HuH-7 (cell line): Measurements from ENCODE around the gene EXOC3.

Source experiments
- DNase-seq: peaks from one replicate; pipeline ENCODE4 v3.0.0; 2011; ENCODE audit warnings: low spot score

EXOC3 gene

GRCh38 chr5:488744-489688, 46.0 kb downstream of the EXOC3 start:
- DNase-seq, result no peak

GRCh38 chr5:489689-490080, 46.7 kb downstream of the EXOC3 start:
- no peak for DNase-seq

- no peak for DNase-seq
Measured at GRCh38 chr5:490116-491106, 47.4 kb downstream of the EXOC3 start.

- DNase-seq, result no peak
Measured at GRCh38 chr5:491119-491855, 48.3 kb downstream of the EXOC3 start.

- DNase-seq, result no peak
Measured at GRCh38 chr5:491856-492155, 48.8 kb downstream of the EXOC3 start.

GRCh38 chr5:492314-492893, 49.4 kb downstream of the EXOC3 start:
- no peak for DNase-seq

- DNase-seq, result no peak
Measured at GRCh38 chr5:493119-493701, 50.2 kb downstream of the EXOC3 start.

GRCh38 chr5:493758-494157, 50.8 kb downstream of the EXOC3 start:
- no peak for DNase-seq

- DNase-seq, result no peak
Measured at GRCh38 chr5:494667-495255, 51.8 kb downstream of the EXOC3 start.

GRCh38 chr5:496028-496427, 53.1 kb downstream of the EXOC3 start:
- no peak for DNase-seq

GRCh38 chr5:497090-497700, 54.2 kb downstream of the EXOC3 start:
- no peak for DNase-seq

- DNase-seq, result no peak
Measured at GRCh38 chr5:497871-498509, 55.0 kb downstream of the EXOC3 start.

GRCh38 chr5:499233-500209, 56.5 kb downstream of the EXOC3 start:
- no peak for DNase-seq

GRCh38 chr5:500491-500890, 57.5 kb downstream of the EXOC3 start:
- no peak for DNase-seq

GRCh38 chr5:501105-501830, 58.3 kb downstream of the EXOC3 start:
- DNase-seq, result no peak

GRCh38 chr5:501831-502184, 58.8 kb downstream of the EXOC3 start:
- no peak for DNase-seq

- no peak for DNase-seq
Measured at GRCh38 chr5:502325-503079, 59.5 kb downstream of the EXOC3 start.
